A549 (cell line): ENCODE data around the gene ANKRD2. TPM values are rescaled to one million over a fixed set of nuclear protein-coding genes. Genes with fewer than 3 reads are reported as not detected.
A peak's percentile ranks its signal among the peaks of the same experiment; 100 is the strongest.

Experiments used
- ATAC-seq, 2 experiments: fragments of 200-7000 bp in 1 of 2; fragments of >200 bp in 1 of 2; cut with Nextera tagmentation in 1 of 2; cut with Tn5 transposase in 1 of 2; 3 replicates each; pipeline versions ENCODE4 v1.8.0 to v1.9.1; 2018 to 2020; ENCODE audit warnings: mild to moderate bottlenecking in 1 of 2, moderate library complexity in 1 of 2
- CTCF ChIA-PET: fragments of 300-600 bp; sonication (Branson Sonifier 250); formaldehyde crosslinking; extraction: SDS; loops from one replicate; lab custom pipeline; 2021; ENCODE audit warnings: antibody characterized with exemption, inconsistent platforms; lab: Yijun Ruan, JAX
- POLR2A ChIA-PET: fragments of 350-600 bp; formaldehyde crosslinking; extraction: SDS; loops from one replicate; lab custom pipeline; 2021; ENCODE audit warnings: antibody characterized with exemption, inconsistent platforms; lab: Yijun Ruan, JAX
- DNase-seq, 2 experiments: peaks; one replicate each; pipeline versions ENCODE4 v3.0.0 to v3.0.0-alpha.2; 2011 to 2016; ENCODE audit warnings: low read depth in 1 of 2, low spot score in 1 of 2
- FAIRE-seq: peaks from 2 replicates; lab custom pipeline; 2011; peaks lifted over from hg19 to GRCh38; lab: Jason Lieb, UNC
- H3K27ac ChIP-seq, 2 experiments: fragments of >200 bp; sonication (Bioruptor Twin); formaldehyde crosslinking; 3 replicates each; pipeline ENCODE4 v1.5.1; 2016 to 2017
- H3K4me1 ChIP-seq: fragments of >200 bp; sonication (Bioruptor Twin); formaldehyde crosslinking; 3 replicates; pipeline ENCODE4 v1.6.1; 2016
- H3K4me2 ChIP-seq: fragments of >200 bp; sonication (Bioruptor Twin); formaldehyde crosslinking; 3 replicates; pipeline ENCODE4 v1.6.1; 2016
- H3K4me3 ChIP-seq: fragments of >200 bp; sonication (Bioruptor Twin); formaldehyde crosslinking; 3 replicates; pipeline ENCODE4 v1.5.1; 2016
- H3K9me3 ChIP-seq: fragments of >200 bp; sonication (Bioruptor Twin); formaldehyde crosslinking; 3 replicates; pipeline ENCODE4 v1.6.1; 2016
- EHF ChIP-seq: fragments of 250-450 bp; sonication (Bioruptor Pico); IDR thresholded peaks from 2 replicates; pipeline ENCODE4 v1.5.0; 2020; ENCODE audit warnings: mild to moderate bottlenecking
- EHMT2 ChIP-seq: fragments of 200-600 bp; sonication (generic); IDR thresholded peaks from 2 replicates; pipeline ENCODE4 v1.6.1; 2016; ENCODE audit warnings: antibody characterized with exemption, low read depth, mild to moderate bottlenecking, moderate library complexity
- EP300 ChIP-seq, 2 experiments: fragments of >200 bp; sonication (Bioruptor Twin); formaldehyde crosslinking; IDR thresholded peaks; 2 replicates in 1 of 2; 3 replicates in 1 of 2; pipeline ENCODE4 v1.6.1; 2016 to 2017
- ESRRA ChIP-seq: fragments of 150-350 bp; IDR thresholded peaks from 2 replicates; pipeline ENCODE4 v1.6.1; 2014; ENCODE audit warnings: mild to moderate bottlenecking, low read length, borderline replicate concordance
- FOSB ChIP-seq: fragments of 250-450 bp; sonication (Bioruptor Pico); IDR thresholded peaks from 2 replicates; pipeline ENCODE4 v1.5.0; 2020; ENCODE audit warnings: mild to moderate bottlenecking, moderate library complexity
- HDAC2 ChIP-seq: fragments of 200-600 bp; sonication (generic); IDR thresholded peaks from 2 replicates; pipeline ENCODE4 v1.6.1; 2016
- HOXB13 ChIP-seq: fragments of 250-450 bp; sonication (Bioruptor Pico); IDR thresholded peaks from 2 replicates; pipeline ENCODE4 v1.5.0; 2020; ENCODE audit warnings: low read depth, mild to moderate bottlenecking, moderate library complexity
- KDM1A ChIP-seq: fragments of 200-600 bp; sonication (generic); IDR thresholded peaks from 2 replicates; pipeline ENCODE4 v1.6.1; 2016; ENCODE audit warnings: low read depth, mild to moderate bottlenecking
- KDM5A ChIP-seq: fragments of 200-600 bp; sonication (generic); IDR thresholded peaks from 2 replicates; pipeline ENCODE4 v1.6.1; 2016; ENCODE audit warnings: antibody characterized with exemption, mild to moderate bottlenecking
- MAFK ChIP-seq: fragments of 450-650 bp; IDR thresholded peaks from 2 replicates; pipeline ENCODE4 v1.6.1; 2014; ENCODE audit not compliant: partially characterized antibody
- MYC ChIP-seq: IDR thresholded peaks from 2 replicates; pipeline ENCODE4 v1.6.1; 2012; ENCODE audit warnings: mild to moderate bottlenecking, inconsistent platforms, low read length, improper control_type of control experiment, borderline replicate concordance
- POLR2A ChIP-seq: IDR thresholded peaks from 2 replicates; pipeline ENCODE4 v1.6.1; 2012; ENCODE audit warnings: mild to moderate bottlenecking, low read length
- RAD21 ChIP-seq, 2 experiments: fragments of >200 bp in 1 of 2; sonication (Bioruptor Twin) in 1 of 2; formaldehyde crosslinking in 1 of 2; IDR thresholded peaks in 1 of 2; conservative IDR thresholded peaks in 1 of 2; 2 replicates in 1 of 2; 3 replicates in 1 of 2; pipeline ENCODE4 v1.6.1; 2012 to 2018; ENCODE audit warnings: inconsistent platforms in 1 of 2
- RCOR1 ChIP-seq: fragments of 150-350 bp; IDR thresholded peaks from 2 replicates; pipeline ENCODE4 v1.6.1; 2014; ENCODE audit warnings: antibody characterized with exemption, low read length, low read depth
- RFX5 ChIP-seq: fragments of 450-650 bp; IDR thresholded peaks from 2 replicates; pipeline ENCODE4 v1.7.1; 2014; ENCODE audit warnings: antibody characterized with exemption, mild to moderate bottlenecking, moderate library complexity
- SREBF2 ChIP-seq: fragments of 450-650 bp; IDR thresholded peaks from 2 replicates; pipeline ENCODE4 v1.6.1; 2014; ENCODE audit warnings: mild to moderate bottlenecking, moderate library complexity
- ZSCAN20 ChIP-seq: fragments of 250-450 bp; sonication (Bioruptor Pico); IDR thresholded peaks from 2 replicates; pipeline ENCODE4 v1.8.0; 2022; ENCODE audit warnings: mild to moderate bottlenecking, moderate library complexity
- WGBS: methylation state at CpG from one replicate; pipeline ENCODE4 v1.1.6; 2017; ENCODE audit errors: missing lambda C conversion rate; 5-methylcytosine and 5-hydroxymethylcytosine counted together
- polyA plus RNA-seq, 4 experiments: library from polyadenylated mRNA; depleted of rRNA in 3 of 4; stranded (reverse); fragments of >200 nt; fragmentation: RNase III in 1 of 4; extraction: RNeasy Plus Mini Kit Qiagen cat#74134 plus additional on column Dnase treatment in 1 of 4; gene quantifications; 2 replicates in 3 of 4; 3 replicates in 1 of 4; pipeline ENCODE4 v1.2.3, GENCODE V29; 2011 to 2017
- TF ChIP-seq, protein P1 (sequence below): IDR thresholded peaks from 2 replicates; pipeline ENCODE4 v1.6.1; 2012; ENCODE audit warnings: low read depth, borderline replicate concordance
- TF ChIP-seq, protein P2 (sequence below): fragments of >200 bp; sonication (Bioruptor Twin); formaldehyde crosslinking; IDR thresholded peaks from 3 replicates; pipeline ENCODE4 v1.6.1; 2016
- TF ChIP-seq, protein P3 (sequence below): fragments of >200 bp; sonication (Bioruptor Twin); formaldehyde crosslinking; IDR thresholded peaks from 3 replicates; pipeline ENCODE4 v1.5.1; 2016
- TF ChIP-seq, protein P4 (sequence below): fragments of 200-600 bp; sonication (generic); IDR thresholded peaks from 2 replicates; pipeline ENCODE4 v1.6.1; 2016; ENCODE audit warnings: antibody characterized with exemption, mild to moderate bottlenecking, moderate library complexity

The ANKRD2 gene
- polyA plus RNA-seq, 2 of the 4 experiments (the other 2 are of a cell fraction): 1.5 to 4.7 TPM

DNA sequence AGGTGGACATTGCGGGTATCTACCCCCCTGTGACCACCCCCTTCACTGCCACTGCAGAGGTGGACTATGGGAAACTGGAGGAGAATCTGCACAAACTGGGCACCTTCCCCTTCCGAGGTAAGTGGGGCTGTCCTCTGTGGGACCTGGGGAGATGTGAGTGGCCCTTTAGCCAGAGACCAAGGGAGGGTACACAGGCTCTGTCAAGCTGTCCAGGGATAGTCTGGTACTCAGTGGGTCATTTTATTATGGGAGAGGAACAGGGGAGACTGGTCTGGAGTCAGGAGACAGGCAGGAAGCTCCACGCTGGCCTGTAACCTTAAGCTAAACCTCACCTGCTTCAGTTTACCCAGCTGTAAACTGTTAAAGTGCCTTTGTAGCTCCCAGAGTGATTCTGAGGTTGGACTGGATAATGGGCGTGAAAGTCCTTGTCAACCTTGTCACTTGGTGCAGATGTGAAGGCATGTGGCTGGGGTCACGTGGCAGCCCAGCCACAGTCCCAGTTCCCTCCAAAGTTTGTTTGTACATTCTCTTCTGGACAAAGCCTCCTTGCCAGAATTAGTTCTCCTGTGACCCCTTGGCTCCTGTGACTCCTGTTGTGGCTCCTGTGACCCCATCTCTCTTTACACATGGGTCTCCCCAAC lies 12.3 kb downstream of the ANKRD2 start:
- DNase-seq: no peak
- ATAC-seq: no peak
- ChIA-PET CTCF (interaction anchor here (1.1 to 39.7 kb wide), 4 partner anchors 5 to 151 kb away, joined by 3 to 1048 read pairs (median 526); partner anchors contain the start of genes ANKRD2, C10orf62, HOGA1 and ZFYVE27), POLR2A (interaction anchor here (1.4 to 1.9 kb wide), 2 partner anchors 10 to 13 kb away, joined by 4 to 9 read pairs; partner anchors contain the start of gene ANKRD2)
- TF ChIP-seq KDM5A: no peak
- no peak for TF ChIP-seq RFX5
- Histone ChIP-seq H3K4me3 (peak overlapping the region; percentile 19; the same call in 2 of the 3 replicates), H3K4me1 (peaks cover 26% of the 10 kb centered on the region), H3K27ac (peak overlapping the region; percentile 75 to 80), H3K9me3 (no peaks in the 10 kb centered on the region), H3K4me2 (peak overlapping the region; percentile 77)
- FAIRE-seq: no peak
- 81% methylated on average over 5 of the region's 5 CpGs for WGBS

DNA sequence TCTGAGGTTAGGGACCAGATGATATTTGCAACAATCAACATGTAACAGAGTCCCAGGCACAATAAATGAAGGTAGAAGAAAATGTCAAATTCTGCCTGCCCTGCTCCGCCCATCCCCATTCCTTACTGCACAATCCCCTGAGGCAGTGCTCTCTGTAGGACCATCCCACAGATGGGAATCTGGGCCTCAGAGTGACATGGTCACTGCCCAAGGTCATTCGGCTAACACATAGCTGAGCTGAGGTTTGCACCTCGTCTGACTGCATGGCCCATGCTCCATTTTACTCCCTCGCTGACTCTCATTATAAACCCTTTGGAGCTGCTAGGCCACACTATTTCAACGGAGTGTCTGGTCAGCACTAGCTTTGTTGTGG lies 12.8 kb downstream of the ANKRD2 start:
- POLR2A ChIA-PET: no interaction called here
- Histone ChIP-seq H3K9me3 (no peaks in the 10 kb centered on the region), H3K4me2 (peak overlapping the region; percentile 77), H3K4me3 (no peak overlapping the region), H3K27ac (peak overlapping the region; percentile 75 to 80; a peak in 4 of 6 replicates), H3K4me1 (peaks cover 26% of the 10 kb centered on the region)
- ATAC-seq: no peak
- 89% methylated on average over 5 of the region's 5 CpGs for WGBS
- DNase-seq: no peak
- no peak for FAIRE-seq
- TF ChIP-seq EP300 (IDR thresholded peaks at IDR 0.05): no peak
- no peak for TF ChIP-seq HDAC2
- TF ChIP-seq, protein P1, sequence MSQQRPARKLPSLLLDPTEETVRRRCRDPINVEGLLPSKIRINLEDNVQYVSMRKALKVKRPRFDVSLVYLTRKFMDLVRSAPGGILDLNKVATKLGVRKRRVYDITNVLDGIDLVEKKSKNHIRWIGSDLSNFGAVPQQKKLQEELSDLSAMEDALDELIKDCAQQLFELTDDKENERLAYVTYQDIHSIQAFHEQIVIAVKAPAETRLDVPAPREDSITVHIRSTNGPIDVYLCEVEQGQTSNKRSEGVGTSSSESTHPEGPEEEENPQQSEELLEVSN: no peak
- TF ChIP-seq POLR2A: no peak
- TF ChIP-seq, protein P2, sequence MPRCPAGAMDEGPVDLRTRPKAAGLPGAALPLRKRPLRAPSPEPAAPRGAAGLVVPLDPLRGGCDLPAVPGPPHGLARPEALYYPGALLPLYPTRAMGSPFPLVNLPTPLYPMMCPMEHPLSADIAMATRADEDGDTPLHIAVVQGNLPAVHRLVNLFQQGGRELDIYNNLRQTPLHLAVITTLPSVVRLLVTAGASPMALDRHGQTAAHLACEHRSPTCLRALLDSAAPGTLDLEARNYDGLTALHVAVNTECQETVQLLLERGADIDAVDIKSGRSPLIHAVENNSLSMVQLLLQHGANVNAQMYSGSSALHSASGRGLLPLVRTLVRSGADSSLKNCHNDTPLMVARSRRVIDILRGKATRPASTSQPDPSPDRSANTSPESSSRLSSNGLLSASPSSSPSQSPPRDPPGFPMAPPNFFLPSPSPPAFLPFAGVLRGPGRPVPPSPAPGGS: no peak
- no peak for TF ChIP-seq EHMT2
- TF ChIP-seq MYC: no peak
- TF ChIP-seq, protein P3, sequence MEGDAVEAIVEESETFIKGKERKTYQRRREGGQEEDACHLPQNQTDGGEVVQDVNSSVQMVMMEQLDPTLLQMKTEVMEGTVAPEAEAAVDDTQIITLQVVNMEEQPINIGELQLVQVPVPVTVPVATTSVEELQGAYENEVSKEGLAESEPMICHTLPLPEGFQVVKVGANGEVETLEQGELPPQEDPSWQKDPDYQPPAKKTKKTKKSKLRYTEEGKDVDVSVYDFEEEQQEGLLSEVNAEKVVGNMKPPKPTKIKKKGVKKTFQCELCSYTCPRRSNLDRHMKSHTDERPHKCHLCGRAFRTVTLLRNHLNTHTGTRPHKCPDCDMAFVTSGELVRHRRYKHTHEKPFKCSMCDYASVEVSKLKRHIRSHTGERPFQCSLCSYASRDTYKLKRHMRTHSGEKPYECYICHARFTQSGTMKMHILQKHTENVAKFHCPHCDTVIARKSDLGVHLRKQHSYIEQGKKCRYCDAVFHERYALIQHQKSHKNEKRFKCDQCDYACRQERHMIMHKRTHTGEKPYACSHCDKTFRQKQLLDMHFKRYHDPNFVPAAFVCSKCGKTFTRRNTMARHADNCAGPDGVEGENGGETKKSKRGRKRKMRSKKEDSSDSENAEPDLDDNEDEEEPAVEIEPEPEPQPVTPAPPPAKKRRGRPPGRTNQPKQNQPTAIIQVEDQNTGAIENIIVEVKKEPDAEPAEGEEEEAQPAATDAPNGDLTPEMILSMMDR: no peak
- no peak for TF ChIP-seq KDM5A
- no peak for TF ChIP-seq SREBF2
- no peak for TF ChIP-seq ESRRA
- no peak for TF ChIP-seq HOXB13 (CRISPR knock-in tag)
- TF ChIP-seq, protein P4, sequence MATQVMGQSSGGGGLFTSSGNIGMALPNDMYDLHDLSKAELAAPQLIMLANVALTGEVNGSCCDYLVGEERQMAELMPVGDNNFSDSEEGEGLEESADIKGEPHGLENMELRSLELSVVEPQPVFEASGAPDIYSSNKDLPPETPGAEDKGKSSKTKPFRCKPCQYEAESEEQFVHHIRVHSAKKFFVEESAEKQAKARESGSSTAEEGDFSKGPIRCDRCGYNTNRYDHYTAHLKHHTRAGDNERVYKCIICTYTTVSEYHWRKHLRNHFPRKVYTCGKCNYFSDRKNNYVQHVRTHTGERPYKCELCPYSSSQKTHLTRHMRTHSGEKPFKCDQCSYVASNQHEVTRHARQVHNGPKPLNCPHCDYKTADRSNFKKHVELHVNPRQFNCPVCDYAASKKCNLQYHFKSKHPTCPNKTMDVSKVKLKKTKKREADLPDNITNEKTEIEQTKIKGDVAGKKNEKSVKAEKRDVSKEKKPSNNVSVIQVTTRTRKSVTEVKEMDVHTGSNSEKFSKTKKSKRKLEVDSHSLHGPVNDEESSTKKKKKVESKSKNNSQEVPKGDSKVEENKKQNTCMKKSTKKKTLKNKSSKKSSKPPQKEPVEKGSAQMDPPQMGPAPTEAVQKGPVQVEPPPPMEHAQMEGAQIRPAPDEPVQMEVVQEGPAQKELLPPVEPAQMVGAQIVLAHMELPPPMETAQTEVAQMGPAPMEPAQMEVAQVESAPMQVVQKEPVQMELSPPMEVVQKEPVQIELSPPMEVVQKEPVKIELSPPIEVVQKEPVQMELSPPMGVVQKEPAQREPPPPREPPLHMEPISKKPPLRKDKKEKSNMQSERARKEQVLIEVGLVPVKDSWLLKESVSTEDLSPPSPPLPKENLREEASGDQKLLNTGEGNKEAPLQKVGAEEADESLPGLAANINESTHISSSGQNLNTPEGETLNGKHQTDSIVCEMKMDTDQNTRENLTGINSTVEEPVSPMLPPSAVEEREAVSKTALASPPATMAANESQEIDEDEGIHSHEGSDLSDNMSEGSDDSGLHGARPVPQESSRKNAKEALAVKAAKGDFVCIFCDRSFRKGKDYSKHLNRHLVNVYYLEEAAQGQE: no peak
- TF ChIP-seq ZSCAN20 (CRISPR knock-in tag): no peak
- TF ChIP-seq RCOR1: no peak
- TF ChIP-seq KDM1A: no peak
- no peak for TF ChIP-seq EHF (CRISPR knock-in tag)
- no peak for TF ChIP-seq RAD21 (conservative IDR thresholded peaks at IDR 0.05 in 1 of 2, IDR thresholded peaks at IDR 0.05 in 1 of 2)
- TF ChIP-seq MAFK: no peak
- TF ChIP-seq FOSB: no peak
- CTCF ChIA-PET: interaction anchor here (1.1 to 39.7 kb wide), 3 partner anchors 5 to 33 kb away, joined by 3 to 1048 read pairs (median 1048); partner anchors contain the start of genes ANKRD2, C10orf62 and HOGA1
